Naive B cell (primary cell): ENCODE results near the gene PTGES2. TPM values are rescaled to one million over a fixed set of nuclear protein-coding genes. Genes with fewer than 3 reads are reported as not detected.
"Not testable (repeated sequence)": the region's sequence is repeated elsewhere in the genome, so short reads cannot be mapped to it uniquely, and the experiment has no call there.

Source experiments
- ATAC-seq, 2 donors: fragments of 150-1000 bp; cut with Tn5 transposase; 2 replicates each; pipeline ENCODE4 v1.10.0; 2021; ENCODE audit warnings: low read depth in 2 of 2, mild to moderate bottlenecking in 2 of 2, moderate library complexity in 2 of 2
- DNase-seq: peaks from one replicate; pipeline ENCODE4 v3.0.0; 2022
- H3K27ac Mint-ChIP-seq, 6 donors: one replicate each; pipeline ENCODE4 v1.8.0; 2020 to 2022; ENCODE audit warnings: mild to moderate bottlenecking in 6 of 6, mixed read lengths in 6 of 6, moderate library complexity in 5 of 6, inconsistent platforms in 2 of 6
- H3K27me3 Mint-ChIP-seq, 3 donors: one replicate each; pipeline ENCODE4 v1.8.0; 2021 to 2022; ENCODE audit warnings: mixed read lengths in 3 of 3, mild to moderate bottlenecking in 1 of 3
- H3K36me3 Mint-ChIP-seq, 2 donors: one replicate each; pipeline ENCODE4 v1.8.0; 2020 to 2022; ENCODE audit warnings: mixed read lengths in 2 of 2, inconsistent platforms in 1 of 2, mild to moderate bottlenecking in 1 of 2
- H3K4me1 Mint-ChIP-seq, 3 donors: one replicate each; pipeline ENCODE4 v1.8.0; 2020 to 2022; ENCODE audit warnings: mixed read lengths in 3 of 3, inconsistent platforms in 1 of 3, mild to moderate bottlenecking in 1 of 3, moderate library complexity in 1 of 3
- H3K4me3 Mint-ChIP-seq, 8 donors: one replicate each; pipeline ENCODE4 v1.8.0; 2020 to 2022; ENCODE audit warnings: mild to moderate bottlenecking in 8 of 8, mixed read lengths in 8 of 8, moderate library complexity in 8 of 8, inconsistent platforms in 2 of 8
- H3K9me3 Mint-ChIP-seq, 7 donors: one replicate each; pipeline ENCODE4 v1.8.0; 2020 to 2022; ENCODE audit warnings: mixed read lengths in 7 of 7, mild to moderate bottlenecking in 5 of 7, inconsistent platforms in 2 of 7, moderate library complexity in 1 of 7
- polyA plus RNA-seq, 6 donors: library from polyadenylated mRNA; unstranded; fragments of 300-500 nt; fragmentation: Illumina TruSeq; gene quantifications; one replicate each; pipeline ENCODE4 v1.2.3, GENCODE V29; 2021; ENCODE audit warnings: low read depth in 6 of 6

PTGES2 gene
- polyA plus RNA-seq, 6 donors from 2014 or later: 31.1 to 63.8 (median 40.8) TPM

GRCh38 chr9:128141604-128142003 lies 14.1 kb upstream of the PTGES2 start:
- Mint-ChIP-seq H3K4me3 (no peak overlapping the region), H3K27me3 (peaks cover 0 to 21% (median 15%) of the 10 kb centered on the region in 3 donors), H3K27ac (peak overlapping the region in 1 of 6 donors; percentile 64), H3K4me1 (peaks cover 0 to 9% (median 0%) of the 10 kb centered on the region in 3 donors), H3K36me3 (peaks cover 0 to 5% of the 10 kb centered on the region in 2 donors), H3K9me3 (no peaks in the 10 kb centered on the region)
- ATAC-seq (no peak), DNase-seq (no peak)

- Mint-ChIP-seq H3K36me3 (peaks cover 0 to 5% of the 10 kb centered on the region in 2 donors), H3K27me3 (peaks cover 0 to 29% (median 24%) of the 10 kb centered on the region in 3 donors)
Observed at GRCh38 chr9:128139621-128140020, 12.1 kb upstream of the PTGES2 start.

GRCh38 chr9:128138001-128138400 lies 10.5 kb upstream of the PTGES2 start:
- Mint-ChIP-seq H3K27me3 (peaks cover 3 to 40% (median 28%) of the 10 kb centered on the region in 3 donors), H3K27ac (no peak overlapping the region), H3K4me1 (peaks cover 0 to 9% (median 0%) of the 10 kb centered on the region in 3 donors), H3K4me3 (no peak overlapping the region), H3K36me3 (peaks cover 0 to 5% of the 10 kb centered on the region in 2 donors), H3K9me3 (no peaks in the 10 kb centered on the region)
- no peak for ATAC-seq
- DNase-seq: no peak

More at GRCh38 chr9:128139621-128140020, 12.1 kb upstream of the PTGES2 start:
- no peaks in the 10 kb centered on the region for H3K9me3 Mint-ChIP-seq
- DNase-seq: no peak
- no peak for ATAC-seq
- H3K4me1 Mint-ChIP-seq: peaks cover 0 to 9% (median 0%) of the 10 kb centered on the region in 3 donors
- no peak overlapping the region for H3K27ac Mint-ChIP-seq
- no peak overlapping the region for H3K4me3 Mint-ChIP-seq

GRCh38 chr9:128136816-128137793 lies 9.6 kb upstream of the PTGES2 start:
- H3K4me1 Mint-ChIP-seq: peaks cover 0 to 8% (median 0%) of the 10 kb centered on the region in 3 donors
- no peaks in the 10 kb centered on the region for H3K9me3 Mint-ChIP-seq
- H3K27ac Mint-ChIP-seq: no peak overlapping the region
- DNase-seq: no peak
- peaks cover 0 to 5% of the 10 kb centered on the region in 2 donors for H3K36me3 Mint-ChIP-seq
- ATAC-seq: no peak
- H3K27me3 Mint-ChIP-seq: peaks cover 5 to 46% (median 35%) of the 10 kb centered on the region in 3 donors
- peak overlapping the region in 1 of 8 donors; percentile 64 for H3K4me3 Mint-ChIP-seq

GRCh38 chr9:128135561-128135960 lies 8.0 kb upstream of the PTGES2 start:
- not testable (repeated sequence) for H3K4me3 Mint-ChIP-seq, DNase-seq, ATAC-seq, H3K4me1 Mint-ChIP-seq, H3K9me3 Mint-ChIP-seq, H3K36me3 Mint-ChIP-seq
- peak overlapping the region in 1 of 6 donors; percentile 10 for H3K27ac Mint-ChIP-seq
- peaks cover 5 to 42% (median 35%) of the 10 kb centered on the region in 3 donors for H3K27me3 Mint-ChIP-seq

- Mint-ChIP-seq H3K27me3 (peaks cover 5 to 34% (median 25%) of the 10 kb centered on the region in 3 donors), H3K4me1 (peaks cover 11 to 16% (median 16%) of the 10 kb centered on the region in 3 donors)
- DNase-seq, ATAC-seq, H3K9me3 Mint-ChIP-seq, H3K36me3 Mint-ChIP-seq, H3K4me3 Mint-ChIP-seq, H3K27ac Mint-ChIP-seq: not testable (repeated sequence)
Observed at GRCh38 chr9:128132139-128132538, 4.6 kb upstream of the PTGES2 start.

- H3K4me3 Mint-ChIP-seq, H3K36me3 Mint-ChIP-seq, DNase-seq, H3K27ac Mint-ChIP-seq, H3K9me3 Mint-ChIP-seq, ATAC-seq: not testable (repeated sequence)
- H3K27me3 Mint-ChIP-seq: peaks cover 5 to 27% (median 19%) of the 10 kb centered on the region in 3 donors
- H3K4me1 Mint-ChIP-seq: peaks cover 11 to 17% (median 12%) of the 10 kb centered on the region in 3 donors
Observed at GRCh38 chr9:128131346-128131745, 3.8 kb upstream of the PTGES2 start.

- not testable (repeated sequence) for H3K27ac Mint-ChIP-seq, DNase-seq, H3K9me3 Mint-ChIP-seq, H3K36me3 Mint-ChIP-seq, ATAC-seq
- Mint-ChIP-seq H3K27me3 (peaks cover 5 to 21% (median 14%) of the 10 kb centered on the region in 3 donors), H3K4me1 (peaks cover 18 to 24% (median 19%) of the 10 kb centered on the region in 3 donors), H3K4me3 (peak overlapping the region in 1 of 8 donors; percentile 98)
Observed at GRCh38 chr9:128130651-128131050, 3.1 kb upstream of the PTGES2 start.

- Mint-ChIP-seq H3K4me1 (peaks cover 23 to 29% (median 24%) of the 10 kb centered on the region in 3 donors), H3K4me3 (peak overlapping the region; percentile 41 to 100 (median 79)), H3K27ac (peak overlapping the region in 3 of 6 donors; percentile 22 to 62 (median 38)), H3K27me3 (peaks cover 5 to 20% (median 11%) of the 10 kb centered on the region in 3 donors)
- peak; percentile 46 for DNase-seq
- ATAC-seq, H3K9me3 Mint-ChIP-seq, H3K36me3 Mint-ChIP-seq: not testable (repeated sequence)
Observed at GRCh38 chr9:128129976-128130590, 2.6 kb upstream of the PTGES2 start.

- no peak for DNase-seq
- H3K27me3 Mint-ChIP-seq: peaks cover 5 to 19% (median 11%) of the 10 kb centered on the region in 3 donors
- H3K4me3 Mint-ChIP-seq: peak overlapping the region; percentile 93 to 100 (median 98)
- no peak for ATAC-seq
- peak overlapping the region; percentile 71 to 100 (median 99) for H3K27ac Mint-ChIP-seq
- H3K36me3 Mint-ChIP-seq: no peaks in the 10 kb centered on the region
- peaks cover 26 to 35% (median 27%) of the 10 kb centered on the region in 3 donors for H3K4me1 Mint-ChIP-seq
- H3K9me3 Mint-ChIP-seq: no peaks in the 10 kb centered on the region
Observed at GRCh38 chr9:128128836-128129590, 1.5 kb upstream of the PTGES2 start.

- peak; percentile 92 for DNase-seq
- H3K36me3 Mint-ChIP-seq: no peaks in the 10 kb centered on the region
- peaks cover 26 to 35% (median 27%) of the 10 kb centered on the region in 3 donors for H3K4me1 Mint-ChIP-seq
Observed at GRCh38 chr9:128127990-128128835, 684 bp upstream of the PTGES2 start.

More at GRCh38 chr9:128127990-128128835, 684 bp upstream of the PTGES2 start:
- Mint-ChIP-seq H3K27ac (peak overlapping the region; percentile 98 to 100 (median 100)), H3K27me3 (peaks cover 4 to 11% (median 8%) of the 10 kb centered on the region in 3 donors), H3K4me3 (peak overlapping the region; percentile 93 to 100 (median 98)), H3K9me3 (no peaks in the 10 kb centered on the region)
- ATAC-seq: peak; percentile 76 to 77
